NCI-H2171 treated with DMSO at 0.1 percent for 48 hours (cell line): Measurements from ENCODE around the gene PRKCH.

Experiments used
- DNase-seq: peaks from one replicate; lab custom pipeline; 2025; lab: John Stamatoyannopoulos, UW

PRKCH gene

GRCh38 chr14:61569308-61569707 lies 247.9 kb downstream of the PRKCH start:
- no peak for DNase-seq

- no peak for DNase-seq
Observed at GRCh38 chr14:61569812-61570548, 248.6 kb downstream of the PRKCH start.

- no peak for DNase-seq
Observed at GRCh38 chr14:61570549-61571290, 249.3 kb downstream of the PRKCH start.

- no peak for DNase-seq
Observed at GRCh38 chr14:61571917-61572316, 250.5 kb downstream of the PRKCH start.

GRCh38 chr14:61573321-61573720 lies 251.9 kb downstream of the PRKCH start:
- DNase-seq = no peak

GRCh38 chr14:61573748-61574513 lies 252.6 kb downstream of the PRKCH start:
- DNase-seq = no peak

- DNase-seq = no peak
Observed at GRCh38 chr14:61574514-61574807, 253.1 kb downstream of the PRKCH start.

GRCh38 chr14:61575126-61575525 lies 253.7 kb downstream of the PRKCH start:
- DNase-seq = peak; percentile 23

- no peak for DNase-seq
Observed at GRCh38 chr14:61575551-61576150, 254.3 kb downstream of the PRKCH start.

GRCh38 chr14:61577506-61577931 lies 256.1 kb downstream of the PRKCH start:
- no peak for DNase-seq

- no peak for DNase-seq
Observed at GRCh38 chr14:61578745-61579144, 257.4 kb downstream of the PRKCH start.

- no peak for DNase-seq
Observed at GRCh38 chr14:61581340-61581739, 260.0 kb downstream of the PRKCH start.

- DNase-seq = no peak
Observed at GRCh38 chr14:61581955-61582615, 260.7 kb downstream of the PRKCH start.

- no peak for DNase-seq
Observed at GRCh38 chr14:61582815-61583214, 261.4 kb downstream of the PRKCH start.

GRCh38 chr14:61584331-61584741 lies 263.0 kb downstream of the PRKCH start:
- DNase-seq = no peak

GRCh38 chr14:61585598-61586543 lies 264.5 kb downstream of the PRKCH start:
- DNase-seq = no peak

GRCh38 chr14:61586544-61587055 lies 265.2 kb downstream of the PRKCH start:
- DNase-seq = no peak

GRCh38 chr14:61587081-61587713 lies 265.8 kb downstream of the PRKCH start:
- DNase-seq = no peak

- DNase-seq = peak; percentile 28
Observed at GRCh38 chr14:61588419-61588901, 267.1 kb downstream of the PRKCH start.
